Measurements from ENCODE around the gene SP140L.

The SP140L gene

GRCh38 chr2:230410263-230410662 lies 83.3 kb downstream of the SP140L start:
- in situ Hi-C loops (cut with HindIII; ENCODE audit: low pct_unique_long_range_greater_than_20kb, low sequenced_read_pairs) = no loop called here
- TF ChIP-seq JUND (IDR thresholded peaks at IDR 0.05; ENCODE audit: low read depth) = no peak
- DNase-seq (ENCODE audit: low read depth in 1 of 2, low spot score in 1 of 2) = no peak

- TF ChIP-seq JUND (IDR thresholded peaks at IDR 0.05; ENCODE audit: low read depth) = no peak
- in situ Hi-C loops (cut with HindIII; ENCODE audit: low pct_unique_long_range_greater_than_20kb, low sequenced_read_pairs) = no loop called here
- no peak for DNase-seq (ENCODE audit: low read depth in 1 of 2, low spot score in 1 of 2)
Observed at GRCh38 chr2:230410861-230411569, 84.0 kb downstream of the SP140L start.

GRCh38 chr2:230411570-230412370 lies 84.8 kb downstream of the SP140L start:
- no peak for TF ChIP-seq JUND (IDR thresholded peaks at IDR 0.05; ENCODE audit: low read depth)
- DNase-seq (ENCODE audit: low read depth in 1 of 2, low spot score in 1 of 2) = peak; percentile 44 to 56
- in situ Hi-C loops (cut with HindIII; ENCODE audit: low pct_unique_long_range_greater_than_20kb, low sequenced_read_pairs) = no loop called here

DNA sequence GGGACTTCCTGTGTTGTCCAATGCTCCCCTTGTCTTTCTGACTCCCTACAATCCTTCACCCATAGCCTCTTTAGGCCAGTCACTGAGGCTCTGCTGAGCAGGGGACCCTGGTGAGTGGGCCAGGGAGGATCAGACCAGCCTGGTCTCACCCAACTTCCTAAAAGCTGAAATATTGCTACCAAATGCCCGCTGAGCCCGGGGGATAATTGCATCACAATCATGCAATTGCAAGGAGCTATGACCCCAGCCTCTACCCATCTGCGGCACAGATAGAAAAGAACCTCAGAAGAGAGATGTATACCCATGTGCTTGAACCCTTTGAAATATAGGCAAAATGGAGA lies 85.3 kb downstream of the SP140L start:
- in situ Hi-C loops (cut with HindIII; ENCODE audit: low pct_unique_long_range_greater_than_20kb, low sequenced_read_pairs) = no loop called here
- DNase-seq (ENCODE audit: low read depth in 1 of 2, low spot score in 1 of 2) = no peak
- no peak for TF ChIP-seq JUND (IDR thresholded peaks at IDR 0.05; ENCODE audit: low read depth)

- in situ Hi-C loops (cut with HindIII; ENCODE audit: low pct_unique_long_range_greater_than_20kb, low sequenced_read_pairs) = no loop called here
- no peak for TF ChIP-seq JUND (IDR thresholded peaks at IDR 0.05; ENCODE audit: low read depth)
Observed at GRCh38 chr2:230412846-230413245, 85.9 kb downstream of the SP140L start.

DNA sequence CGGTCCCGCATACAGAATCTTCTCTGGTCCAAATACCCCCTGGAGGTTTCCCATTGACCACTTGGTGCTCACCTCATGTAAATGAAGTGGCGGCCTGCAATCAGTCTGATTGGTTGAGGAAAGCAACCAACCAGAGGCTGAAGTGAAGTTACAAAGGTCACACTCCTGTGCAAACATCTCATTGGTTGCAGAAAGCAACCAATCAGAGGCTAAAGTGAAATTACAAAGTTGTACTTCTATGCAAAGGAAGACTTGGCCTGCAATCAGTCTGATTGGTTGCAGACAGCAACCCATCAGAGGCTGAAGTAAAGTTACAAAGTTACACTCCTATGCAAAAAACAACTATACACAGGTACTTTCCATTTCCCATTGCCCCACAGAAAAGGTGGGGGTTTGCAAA lies 86.5 kb downstream of the SP140L start:
- TF ChIP-seq JUND (IDR thresholded peaks at IDR 0.05; ENCODE audit: low read depth) = no peak
- peak in 1 of 2 experiments; percentile 21 for DNase-seq (ENCODE audit: low read depth in 1 of 2, low spot score in 1 of 2)
- in situ Hi-C loops (cut with HindIII; ENCODE audit: low pct_unique_long_range_greater_than_20kb, low sequenced_read_pairs) = no loop called here

More at GRCh38 chr2:230412846-230413245, 85.9 kb downstream of the SP140L start:
- DNase-seq (ENCODE audit: low read depth in 1 of 2, low spot score in 1 of 2) = no peak

DNA sequence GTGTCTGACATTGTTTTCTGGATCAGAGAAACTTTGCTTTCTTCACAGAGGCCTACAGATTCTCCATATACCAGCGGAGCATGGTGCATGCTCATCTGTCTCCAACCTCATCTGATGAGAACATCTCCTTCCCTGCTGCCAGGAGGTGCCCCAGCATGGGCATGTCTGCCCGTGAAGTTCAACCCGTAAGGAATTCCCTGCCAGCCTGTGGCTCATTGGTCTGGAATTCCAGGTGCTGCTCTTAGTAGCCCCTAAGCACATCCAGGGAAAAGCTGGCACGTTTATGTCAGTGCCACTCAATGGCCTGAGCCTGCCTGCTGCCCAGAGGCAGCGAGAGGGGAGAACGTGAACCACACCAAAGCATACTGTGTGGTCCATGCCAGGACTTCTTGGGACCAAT lies 87.3 kb downstream of the SP140L start:
- no peak for TF ChIP-seq JUND (IDR thresholded peaks at IDR 0.05; ENCODE audit: low read depth)
- in situ Hi-C loops (cut with HindIII; ENCODE audit: low pct_unique_long_range_greater_than_20kb, low sequenced_read_pairs) = no loop called here
- DNase-seq (ENCODE audit: low read depth in 1 of 2, low spot score in 1 of 2) = no peak

- DNase-seq (ENCODE audit: low read depth in 1 of 2, low spot score in 1 of 2) = peak; percentile 33 to 61
- in situ Hi-C loops (cut with HindIII; ENCODE audit: low pct_unique_long_range_greater_than_20kb, low sequenced_read_pairs) = no loop called here
- TF ChIP-seq JUND (IDR thresholded peaks at IDR 0.05; ENCODE audit: low read depth) = no peak
Observed at GRCh38 chr2:230416061-230416721, 89.2 kb downstream of the SP140L start, which contains the start of gene SP100. Gene SP100 (plus strand): TSS chr2:230416201. CDS start chr2:230416297, 96 bp downstream.

DNA sequence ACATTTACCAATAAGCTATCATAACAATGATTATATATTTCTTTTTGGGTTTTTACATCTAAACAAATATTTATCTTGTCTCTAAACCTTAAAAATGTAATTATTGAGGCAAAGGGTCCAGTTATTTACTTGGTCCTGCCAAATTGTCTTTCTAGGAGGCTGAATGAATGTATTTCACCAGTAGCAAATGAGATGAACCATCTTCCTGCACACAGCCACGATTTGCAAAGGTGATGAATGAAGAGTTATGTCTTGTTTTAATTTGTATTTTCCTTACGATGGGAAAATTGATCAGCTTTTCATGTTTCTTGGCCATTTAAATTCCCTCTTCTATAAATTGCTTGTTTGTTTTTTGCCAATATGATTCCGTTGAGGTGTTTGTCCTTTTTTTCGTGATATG lies 90.4 kb downstream of the SP140L start:
- in situ Hi-C loops (cut with HindIII; ENCODE audit: low pct_unique_long_range_greater_than_20kb, low sequenced_read_pairs) = no loop called here
- TF ChIP-seq JUND (IDR thresholded peaks at IDR 0.05; ENCODE audit: low read depth) = no peak
- no peak for DNase-seq (ENCODE audit: low read depth in 1 of 2, low spot score in 1 of 2)

DNA sequence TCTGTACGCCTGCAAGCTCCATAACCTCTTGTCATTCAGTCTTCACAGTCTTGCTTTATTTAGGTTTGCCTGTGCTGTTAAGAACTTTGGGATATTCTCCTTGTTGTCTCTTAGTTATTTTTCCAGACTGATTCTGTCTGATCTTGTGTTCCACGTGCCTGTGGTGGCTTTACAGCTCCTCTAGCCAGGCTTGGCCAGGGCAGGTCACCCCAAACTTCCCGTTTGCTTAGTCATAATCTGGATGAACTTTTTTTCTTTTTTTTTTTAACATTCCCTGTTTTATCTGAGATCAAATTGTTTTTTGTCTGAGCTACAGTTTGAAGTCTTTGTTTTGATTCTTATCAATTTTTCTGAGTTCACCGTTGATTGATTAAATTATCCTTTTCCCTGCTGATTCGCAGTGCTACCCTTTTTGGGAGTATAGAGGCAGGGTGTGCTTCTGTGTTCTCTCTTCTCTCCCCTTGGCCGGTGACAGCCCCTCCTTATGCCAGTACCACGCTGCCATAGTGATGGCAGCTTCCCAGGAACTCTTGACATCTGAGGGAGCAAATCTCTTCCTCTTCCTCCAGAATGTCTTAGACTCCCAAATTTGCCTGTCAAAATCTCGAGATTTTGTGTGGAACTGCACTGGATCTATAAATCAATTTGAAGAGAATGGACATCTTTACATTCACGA lies 91.5 kb downstream of the SP140L start:
- in situ Hi-C loops (cut with HindIII; ENCODE audit: low pct_unique_long_range_greater_than_20kb, low sequenced_read_pairs) = no loop called here
- DNase-seq (ENCODE audit: low read depth in 1 of 2, low spot score in 1 of 2) = no peak
- no peak for TF ChIP-seq JUND (IDR thresholded peaks at IDR 0.05; ENCODE audit: low read depth)

GRCh38 chr2:230419181-230419580 lies 92.2 kb downstream of the SP140L start:
- in situ Hi-C loops (cut with HindIII; ENCODE audit: low pct_unique_long_range_greater_than_20kb, low sequenced_read_pairs) = no loop called here
- no peak for DNase-seq (ENCODE audit: low read depth in 1 of 2, low spot score in 1 of 2)

GRCh38 chr2:230422149-230422548 lies 95.2 kb downstream of the SP140L start:
- in situ Hi-C loops (cut with HindIII; ENCODE audit: low pct_unique_long_range_greater_than_20kb, low sequenced_read_pairs) = no loop called here
- TF ChIP-seq JUND (IDR thresholded peaks at IDR 0.05; ENCODE audit: low read depth) = no peak

More at GRCh38 chr2:230419181-230419580, 92.2 kb downstream of the SP140L start:
- TF ChIP-seq JUND (IDR thresholded peaks at IDR 0.05; ENCODE audit: low read depth) = no peak

More at GRCh38 chr2:230422149-230422548, 95.2 kb downstream of the SP140L start:
- peak in 1 of 2 experiments; percentile 39 for DNase-seq (ENCODE audit: low read depth in 1 of 2, low spot score in 1 of 2)

Data from T47D (cell line).